Measurements from ENCODE around the gene ABCA13.

Gene ABCA13

GRCh38 chr7:48638041-48638440 lies 466.8 kb downstream of the ABCA13 start:
- DNase-seq (ENCODE audit: extremely low read depth, low read depth) = no peak
- TF ChIP-seq CTCF (IDR thresholded peaks at IDR 0.05; ENCODE audit: low read depth, low read length) = no peak

GRCh38 chr7:48643431-48644013 lies 472.3 kb downstream of the ABCA13 start:
- no peak for TF ChIP-seq CTCF (IDR thresholded peaks at IDR 0.05; ENCODE audit: low read depth, low read length)
- DNase-seq (ENCODE audit: extremely low read depth, low read depth) = no peak

GRCh38 chr7:48658138-48658537 lies 486.9 kb downstream of the ABCA13 start:
- no peak for DNase-seq (ENCODE audit: extremely low read depth, low read depth)

GRCh38 chr7:48660306-48660870 lies 489.1 kb downstream of the ABCA13 start:
- no peak for TF ChIP-seq CTCF (IDR thresholded peaks at IDR 0.05; ENCODE audit: low read depth, low read length)
- DNase-seq (ENCODE audit: extremely low read depth, low read depth) = no peak

More at GRCh38 chr7:48658138-48658537, 486.9 kb downstream of the ABCA13 start:
- no peak for TF ChIP-seq CTCF (IDR thresholded peaks at IDR 0.05; ENCODE audit: low read depth, low read length)

GRCh38 chr7:48664241-48664640 lies 493.0 kb downstream of the ABCA13 start:
- TF ChIP-seq CTCF (IDR thresholded peaks at IDR 0.05; ENCODE audit: low read depth, low read length) = no peak
- no peak for DNase-seq (ENCODE audit: extremely low read depth, low read depth)

GRCh38 chr7:48665353-48666135 lies 494.3 kb downstream of the ABCA13 start:
- TF ChIP-seq CTCF (IDR thresholded peaks at IDR 0.05; ENCODE audit: low read depth, low read length) = no peak
- no peak for DNase-seq (ENCODE audit: extremely low read depth, low read depth)

- DNase-seq (ENCODE audit: extremely low read depth, low read depth) = no peak
- TF ChIP-seq CTCF (IDR thresholded peaks at IDR 0.05; ENCODE audit: low read depth, low read length) = no peak
Observed at GRCh38 chr7:48667407-48667806, 496.1 kb downstream of the ABCA13 start.
